Epidermal melanocyte (primary cell): ENCODE data around the gene PDSS2.
"Not testable (repeated sequence)": the region's sequence is repeated elsewhere in the genome, so short reads cannot be mapped to it uniquely, and the experiment has no call there.

Source experiments
- DNase-seq: peaks from one replicate; pipeline ENCODE4 v3.0.0; 2011; ENCODE audit warnings: low spot score; ENCODE audit not compliant: insufficient read length

Gene PDSS2

GRCh38 chr6:107219851-107220250, 239.5 kb downstream of the PDSS2 start:
- no peak for DNase-seq

GRCh38 chr6:107218142-107218541, 241.2 kb downstream of the PDSS2 start:
- no peak for DNase-seq

GRCh38 chr6:107217248-107217647, 242.1 kb downstream of the PDSS2 start:
- DNase-seq: no peak

GRCh38 chr6:107216197-107216933, 243.0 kb downstream of the PDSS2 start:
- no peak for DNase-seq

- DNase-seq: no peak
These were observed 244.0 kb downstream of the PDSS2 start for GRCh38 chr6:107215334-107215733.

- DNase-seq: no peak
These were observed 244.7 kb downstream of the PDSS2 start for GRCh38 chr6:107214655-107215054.

- no peak for DNase-seq
These were observed 249.7 kb downstream of the PDSS2 start for GRCh38 chr6:107209406-107210305.

GRCh38 chr6:107207251-107207873, 252.0 kb downstream of the PDSS2 start:
- DNase-seq: no peak

GRCh38 chr6:107205058-107205998, 254.0 kb downstream of the PDSS2 start:
- no peak for DNase-seq

- DNase-seq: no peak
These were observed 256.4 kb downstream of the PDSS2 start for GRCh38 chr6:107202876-107203468.

GRCh38 chr6:107198631-107199416, 260.5 kb downstream of the PDSS2 start:
- no peak for DNase-seq

- no peak for DNase-seq
These were observed 263.2 kb downstream of the PDSS2 start for GRCh38 chr6:107196152-107196551.

- DNase-seq: not testable (repeated sequence)
These were observed 264.6 kb downstream of the PDSS2 start for GRCh38 chr6:107194723-107195122.

GRCh38 chr6:107192830-107193229, 266.5 kb downstream of the PDSS2 start:
- no peak for DNase-seq

- DNase-seq: no peak
These were observed 271.7 kb downstream of the PDSS2 start for GRCh38 chr6:107187630-107188029.

GRCh38 chr6:107186047-107186446, 273.3 kb downstream of the PDSS2 start:
- DNase-seq: no peak

- DNase-seq: no peak
These were observed 273.9 kb downstream of the PDSS2 start for GRCh38 chr6:107185391-107185970.

GRCh38 chr6:107184435-107184834, 274.9 kb downstream of the PDSS2 start:
- DNase-seq: no peak

- no peak for DNase-seq
These were observed 279.3 kb downstream of the PDSS2 start for GRCh38 chr6:107180099-107180498.
